Adrenal gland (tissue), 5 donors: ENCODE results near the gene NUP50.

Experiments
- POLR2A ChIP-seq, 2 donors: fragments of 450-650 bp; IDR thresholded peaks; one replicate each; pipeline ENCODE4 v1.6.1; 2017; ENCODE audit warnings: antibody characterized with exemption in 2 of 2, mild to moderate bottlenecking in 2 of 2, moderate library complexity in 1 of 2
- TF ChIP-seq, protein P1 (sequence below), 6 experiments: fragments of 450-650 bp in 4 of 6; fragments of 200-600 bp in 2 of 6; sonication (generic) in 1 of 6; IDR thresholded peaks; 1 replicate in 5 of 6; 2 replicates in 1 of 6; pipeline versions ENCODE4 v1.5.1 to v1.8.0; 2016 to 2021; ENCODE audit warnings: antibody characterized with exemption in 6 of 6, mild to moderate bottlenecking in 2 of 6, moderate library complexity in 1 of 6
- donor health status: DM: no; HTN: no; CAD: no.

- TF ChIP-seq, protein P1, sequence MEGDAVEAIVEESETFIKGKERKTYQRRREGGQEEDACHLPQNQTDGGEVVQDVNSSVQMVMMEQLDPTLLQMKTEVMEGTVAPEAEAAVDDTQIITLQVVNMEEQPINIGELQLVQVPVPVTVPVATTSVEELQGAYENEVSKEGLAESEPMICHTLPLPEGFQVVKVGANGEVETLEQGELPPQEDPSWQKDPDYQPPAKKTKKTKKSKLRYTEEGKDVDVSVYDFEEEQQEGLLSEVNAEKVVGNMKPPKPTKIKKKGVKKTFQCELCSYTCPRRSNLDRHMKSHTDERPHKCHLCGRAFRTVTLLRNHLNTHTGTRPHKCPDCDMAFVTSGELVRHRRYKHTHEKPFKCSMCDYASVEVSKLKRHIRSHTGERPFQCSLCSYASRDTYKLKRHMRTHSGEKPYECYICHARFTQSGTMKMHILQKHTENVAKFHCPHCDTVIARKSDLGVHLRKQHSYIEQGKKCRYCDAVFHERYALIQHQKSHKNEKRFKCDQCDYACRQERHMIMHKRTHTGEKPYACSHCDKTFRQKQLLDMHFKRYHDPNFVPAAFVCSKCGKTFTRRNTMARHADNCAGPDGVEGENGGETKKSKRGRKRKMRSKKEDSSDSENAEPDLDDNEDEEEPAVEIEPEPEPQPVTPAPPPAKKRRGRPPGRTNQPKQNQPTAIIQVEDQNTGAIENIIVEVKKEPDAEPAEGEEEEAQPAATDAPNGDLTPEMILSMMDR (IDR thresholded peaks at IDR 0.05) = no peak
- no peak for TF ChIP-seq POLR2A (IDR thresholded peaks at IDR 0.05)
Observed at GRCh38 chr22:45196308-45196707, 32.6 kb downstream of the NUP50 start.
